Heart left ventricle (tissue), 16 donors: ENCODE measurements around the gene KCNE4. TPM values are rescaled to one million over a fixed set of nuclear protein-coding genes. Genes with fewer than 3 reads are reported as not detected.

Experiments used
- ATAC-seq, 4 donors: fragments of 200-7000 bp; cut with Tn5 transposase; one replicate each; pipeline ENCODE4 v1.9.1; 2020 to 2022; ENCODE audit warnings: moderate library complexity in 4 of 4, mild to moderate bottlenecking in 3 of 4, moderate number of reproducible peaks in 1 of 4
- DNase-seq, 5 donors: peaks; one replicate each; pipeline ENCODE4 v3.0.0-alpha.2; 2020
- H3K27ac ChIP-seq, 12 donors: fragments of 200-600 bp; sonication (generic) in 4 of 12; one replicate each; pipeline versions ENCODE4 v1.5.0 to v1.8.0; 2016 to 2022; ENCODE audit warnings: mild to moderate bottlenecking in 2 of 12
- H3K27me3 ChIP-seq, 9 donors: fragments of 200-600 bp; sonication (generic) in 2 of 9; one replicate each; pipeline versions ENCODE4 v1.5.1 to v1.8.0; 2016 to 2022; ENCODE audit warnings: mild to moderate bottlenecking in 3 of 9
- H3K36me3 ChIP-seq, 9 donors: fragments of 200-600 bp; sonication (generic) in 2 of 9; one replicate each; pipeline versions ENCODE4 v1.5.0 to v1.8.0; 2018 to 2022; ENCODE audit warnings: mild to moderate bottlenecking in 2 of 9
- H3K4me1 ChIP-seq, 12 donors: fragments of 200-600 bp; sonication (generic) in 4 of 12; one replicate each; pipeline versions ENCODE4 v1.5.0 to v1.8.0; 2016 to 2022; ENCODE audit warnings: mild to moderate bottlenecking in 3 of 12
- H3K4me3 ChIP-seq, 12 donors: fragments of 200-600 bp; sonication (generic) in 4 of 12; one replicate each; pipeline versions ENCODE4 v1.5.0 to v1.8.0; 2017 to 2022; ENCODE audit warnings: mild to moderate bottlenecking in 9 of 12, moderate library complexity in 4 of 12
- H3K9me3 ChIP-seq, 12 donors: fragments of 200-600 bp; sonication (generic) in 4 of 12; one replicate each; pipeline versions ENCODE4 v1.5.0 to v1.8.0; 2016 to 2022; ENCODE audit warnings: mild to moderate bottlenecking in 1 of 12
- CTCF ChIP-seq, 12 donors: fragments of 200-600 bp; sonication (generic) in 4 of 12; IDR thresholded peaks; one replicate each; pipeline versions ENCODE4 v1.5.0 to v1.8.0; 2018 to 2022; ENCODE audit warnings: antibody characterized with exemption in 12 of 12, mild to moderate bottlenecking in 5 of 12
- POLR2A ChIP-seq, 2 donors: fragments of 450-650 bp; IDR thresholded peaks; one replicate each; pipeline ENCODE4 v1.6.1; 2017; ENCODE audit warnings: antibody characterized with exemption in 2 of 2, mild to moderate bottlenecking in 2 of 2, moderate library complexity in 2 of 2
- WGBS, 4 donors: extraction: QIAGEN DNeasy Blood & Tissue Kit in 2 of 4; methylation state at CpG; one replicate each; pipeline versions ENCODE4 v1.1.5 to v1.1.7; 2013 to 2018; 5-methylcytosine and 5-hydroxymethylcytosine counted together
- intact Hi-C, 10 donors: fragments of 100-400 bp; cut with DNase I; formaldehyde crosslinking; loops; one replicate each; pipeline versions ENCODE4 v1.11.1 to v1.14.2; 2022
- polyA plus RNA-seq, 2 donors: library from polyadenylated mRNA; stranded (reverse); fragments of 200-250 nt; gene quantifications; one replicate each; pipeline ENCODE4 v1.2.3, GENCODE V29; 2013
- total RNA-seq, 9 donors: library from RNA; depleted of rRNA in 2 of 9; stranded (reverse); fragments of >200 nt in 2 of 9; fragmentation: NEBNext Ultra II Directional in 3 of 9; extraction: Animal tissue kit (Norgen Biotek cat#: 25700) in 3 of 9; gene quantifications; one replicate each; pipeline versions ENCODE4 v1.1.0 to v1.2.4, GENCODE V29; 2016 to 2023
- donor health status: ischemic (EF 13 %, LVEDD 7.1; RV severe dilation, severe dysfunction).
- donor health status: healthy with polysubstance abuse.
- donor health status: DM: no; HTN: yes; CAD: no.
- donor health status: DM: no; HTN: no; CAD: no.
- donor health status: ischemic (EF 25% LVEDD 6.9; RV normal size, moderate dysfunction).
- donor health status: ischemic (EF 25% LVEDD 5.7; RV mildly dilated, moderate dysfunction).
- donor health status: healthy.
- donor health status: DM: yes; HTN: yes; CAD: no.
- donor health status: ischemic (EF 35%, LVEDD 5.7; RV mildly dilated, moderate dysfunction).
- donor health status: nonischemic (EF 11% LVEDD 7.7; RV severe dilation, severe dysfunction).
- donor health status: DM: yes; HTN: yes; CAD: no.
- donor health status: PGD.
- donor health status: ischemic (EF 29% LVEDD 5.4; RV normal size, mild dysfunction).
- donor health status: nonischemic (EF 23%, LVEDD 6.1; RV moderate dilation, normal function).

Gene KCNE4
- total and polyA plus RNA-seq, 11 donors: 0.69 to 3.7 (median 1.6) TPM

- Histone ChIP-seq H3K27ac (no peak overlapping the region), H3K36me3 (no peaks in the 10 kb centered on the region)
- no peak for TF ChIP-seq POLR2A (IDR thresholded peaks at IDR 0.05)
- no peak for TF ChIP-seq CTCF (IDR thresholded peaks at IDR 0.05)
These were observed 36.9 kb downstream of the KCNE4 start for GRCh38 chr2:223088866-223089265.

DNA sequence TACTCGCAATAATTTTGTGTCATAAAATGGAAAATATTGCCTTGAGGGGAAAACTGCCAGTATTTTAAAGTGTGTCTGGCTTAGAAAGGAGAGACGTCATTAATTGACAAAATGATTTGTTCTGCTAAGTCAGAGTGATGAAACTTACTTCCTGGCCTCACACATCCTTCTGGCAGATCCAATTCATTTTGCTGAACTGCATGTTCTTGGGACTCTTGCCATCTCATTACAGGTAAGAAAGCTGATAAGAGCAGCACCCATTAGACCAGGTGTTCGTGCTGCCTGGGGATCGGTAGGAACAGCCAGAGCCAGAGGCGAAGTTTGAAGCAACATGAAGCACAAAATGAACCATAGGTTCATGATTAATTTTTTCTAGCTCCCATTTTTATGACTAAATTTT, 38.0 kb downstream of the KCNE4 start:
- Histone ChIP-seq H3K27ac (no peak overlapping the region), H3K9me3 (no peaks in the 10 kb centered on the region), H3K27me3 (no peaks in the 10 kb centered on the region), H3K4me3 (no peak overlapping the region), H3K36me3 (no peaks in the 10 kb centered on the region), H3K4me1 (peaks cover 0 to 20% (median 8%) of the 10 kb centered on the region in 12 donors)
- intact Hi-C loops: loop anchor here in 3 of 10 donors (5.0 to 10.0 kb wide), 2 partner anchors 33 to 95 kb away; no protein-coding TSS in a partner anchor
- no peak for DNase-seq
- no peak for TF ChIP-seq CTCF (IDR thresholded peaks at IDR 0.05)
- ATAC-seq: peak in 1 of 4 donors; percentile 18
- 78 to 89% (median 84%) methylated on average over 5 of the region's 5 CpGs for WGBS, 4 donors

More at GRCh38 chr2:223088866-223089265, 36.9 kb downstream of the KCNE4 start:
- ATAC-seq (no peak), DNase-seq (no peak)
- intact Hi-C loops: loop anchor here in 1 of 10 donors (2.0 kb wide), 1 partner anchor 50 kb away; no protein-coding TSS in a partner anchor
- WGBS, 4 donors: 35 to 42% (median 40%) methylated on average over 3 of the region's 3 CpGs
- no peaks in the 10 kb centered on the region for H3K27me3 ChIP-seq
- H3K4me3 ChIP-seq: no peak overlapping the region
- H3K4me1 ChIP-seq: peaks cover 0 to 20% (median 7%) of the 10 kb centered on the region in 12 donors
- H3K9me3 ChIP-seq: no peaks in the 10 kb centered on the region

GRCh38 chr2:223090540-223091235, 38.7 kb downstream of the KCNE4 start:
- H3K4me1 ChIP-seq: peaks cover 0 to 18% (median 8%) of the 10 kb centered on the region in 12 donors
- no peaks in the 10 kb centered on the region for H3K9me3 ChIP-seq
- TF ChIP-seq POLR2A (IDR thresholded peaks at IDR 0.05): no peak
- TF ChIP-seq CTCF (IDR thresholded peaks at IDR 0.05): no peak
- WGBS, 4 donors: 76 to 93% (median 78%) methylated on average over 1 of the region's 1 CpG
- DNase-seq (no peak), ATAC-seq (no peak)
- no peak overlapping the region for H3K27ac ChIP-seq
- no peaks in the 10 kb centered on the region for H3K27me3 ChIP-seq
- H3K4me3 ChIP-seq: no peak overlapping the region
- intact Hi-C loops: loop anchor here in 3 of 10 donors (5.0 to 10.0 kb wide), 2 partner anchors 33 to 96 kb away; no protein-coding TSS in a partner anchor
- no peaks in the 10 kb centered on the region for H3K36me3 ChIP-seq

DNA sequence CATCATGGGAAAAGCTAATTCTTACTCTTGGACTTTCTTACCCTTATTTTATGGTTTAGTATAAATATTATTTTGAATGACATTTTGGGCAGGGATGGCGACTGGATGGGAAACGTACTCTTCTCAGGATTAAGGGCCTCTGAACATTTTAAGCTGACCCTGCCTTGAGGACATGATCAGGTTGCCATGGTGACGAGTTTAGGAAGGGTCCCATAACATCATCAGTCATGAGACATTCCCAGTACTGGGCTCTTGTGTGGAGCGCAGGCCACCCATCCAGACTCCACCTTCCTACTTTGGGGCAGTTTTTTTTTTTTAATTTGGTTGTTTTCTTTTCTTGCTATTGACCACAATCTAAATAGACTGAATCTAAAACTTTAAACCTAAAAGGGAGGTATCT, 40.7 kb downstream of the KCNE4 start:
- H3K4me3 ChIP-seq: no peak overlapping the region
- no peaks in the 10 kb centered on the region for H3K36me3 ChIP-seq
- peak in 1 of 4 donors; percentile 29 for ATAC-seq
- 84 to 94% (median 93%) methylated on average over 4 of the region's 4 CpGs for WGBS, 4 donors
- DNase-seq: no peak
- H3K27ac ChIP-seq: peak overlapping the region in 9 of 12 donors; percentile 2 to 74 (median 52)
- no peaks in the 10 kb centered on the region for H3K9me3 ChIP-seq
- no peaks in the 10 kb centered on the region for H3K27me3 ChIP-seq
- intact Hi-C loops: loop anchor here in 3 of 10 donors (5.0 to 10.0 kb wide), 2 partner anchors 35 to 98 kb away; no protein-coding TSS in a partner anchor
- H3K4me1 ChIP-seq: peaks cover 0 to 18% (median 8%) of the 10 kb centered on the region in 12 donors
- TF ChIP-seq CTCF (IDR thresholded peaks at IDR 0.05): no peak
- no peak for TF ChIP-seq POLR2A (IDR thresholded peaks at IDR 0.05)
